Suprapubic skin (tissue), 3 donors: ENCODE measurements around the gene MKLN1.

Experiments
- CTCF ChIP-seq, 2 donors: fragments of 200-600 bp in 1 of 2; fragments of 450-650 bp in 1 of 2; sonication (generic) in 1 of 2; IDR thresholded peaks; one replicate each; pipeline ENCODE4 v1.5.1; 2016 to 2019; ENCODE audit warnings: antibody characterized with exemption in 2 of 2, mild to moderate bottlenecking in 1 of 2, moderate library complexity in 1 of 2
- POLR2AphosphoS5 ChIP-seq, 3 donors: sonication (generic); formaldehyde crosslinking; IDR thresholded peaks; one replicate each; pipeline ENCODE4 v1.6.1; 2017; ENCODE audit warnings: antibody characterized with exemption in 3 of 3

- no peak for TF ChIP-seq CTCF (IDR thresholded peaks at IDR 0.05)
- no peak for TF ChIP-seq POLR2AphosphoS5 (IDR thresholded peaks at IDR 0.05)
These were observed 43.7 kb downstream of the MKLN1 start for GRCh38 chr7:131371411-131371810.
